Neural progenitor cell (in vitro differentiated cells): ENCODE results near the gene INPP5E. TPM values are rescaled to one million over a fixed set of nuclear protein-coding genes. Genes with fewer than 3 reads are reported as not detected.

Experiments used
- DNase-seq: peaks from one replicate; pipeline ENCODE4 v3.0.0-alpha.2; 2016; ENCODE audit warnings: low spot score
- H2AFZ ChIP-seq: fragments of 200-600 bp; sonication (generic); replicated peaks from 2 replicates; pipeline ENCODE4 v1.6.1; 2016; ENCODE audit warnings: antibody characterized with exemption
- H3F3A ChIP-seq: fragments of 200-600 bp; sonication (generic); 2 replicates; pipeline ENCODE4 v1.6.1; 2016; ENCODE audit warnings: antibody characterized with exemption, low read depth
- H3K27ac ChIP-seq: fragments of 200-600 bp; sonication (generic); 2 replicates; pipeline ENCODE4 v1.5.1; 2016; ENCODE audit warnings: mild to moderate bottlenecking
- H3K27me3 ChIP-seq: fragments of 200-600 bp; sonication (generic); 2 replicates; pipeline ENCODE4 v1.6.1; 2016; ENCODE audit warnings: mild to moderate bottlenecking, moderate library complexity
- H3K36me3 ChIP-seq: fragments of 200-600 bp; sonication (generic); 2 replicates; pipeline ENCODE4 v1.5.1; 2016
- H3K4me1 ChIP-seq: fragments of 200-600 bp; sonication (generic); 2 replicates; pipeline ENCODE4 v1.6.1; 2016; ENCODE audit warnings: mixed run types
- H3K4me2 ChIP-seq: fragments of 200-600 bp; sonication (generic); 2 replicates; pipeline ENCODE4 v1.6.1; 2016
- H3K4me3 ChIP-seq: fragments of 200-600 bp; sonication (generic); 2 replicates; pipeline ENCODE4 v1.5.1; 2016
- H3K79me2 ChIP-seq: fragments of 200-600 bp; sonication (generic); 2 replicates; pipeline ENCODE4 v1.6.1; 2016; ENCODE audit warnings: low read depth
- H3K9ac ChIP-seq: fragments of 200-600 bp; sonication (generic); 2 replicates; pipeline ENCODE4 v1.6.1; 2016
- H3K9me3 ChIP-seq: fragments of 200-600 bp; sonication (generic); 2 replicates; pipeline ENCODE4 v1.5.1; 2016; ENCODE audit warnings: low read depth
- H4K20me1 ChIP-seq: fragments of 200-600 bp; sonication (generic); 2 replicates; pipeline ENCODE4 v1.6.1; 2016; ENCODE audit warnings: low read depth
- H3K27ac Mint-ChIP-seq: 3 replicates; pipeline ENCODE4 v1.8.0; 2021; ENCODE audit warnings: mixed read lengths
- H3K27me3 Mint-ChIP-seq: 2 replicates; pipeline ENCODE4 v1.8.0; 2022; ENCODE audit warnings: low read depth, mild to moderate bottlenecking, inconsistent platforms, moderate library complexity, mixed read lengths; ENCODE audit not compliant: insufficient read depth
- H3K36me3 Mint-ChIP-seq: 3 replicates; pipeline ENCODE4 v1.8.0; 2021; ENCODE audit warnings: mixed read lengths
- H3K4me1 Mint-ChIP-seq: 3 replicates; pipeline ENCODE4 v1.8.0; 2021; ENCODE audit warnings: mixed read lengths
- H3K4me3 Mint-ChIP-seq: 3 replicates; pipeline ENCODE4 v1.8.0; 2021; ENCODE audit warnings: mild to moderate bottlenecking, moderate library complexity, mixed read lengths
- H3K9me3 Mint-ChIP-seq: 3 replicates; pipeline ENCODE4 v1.8.0; 2020; ENCODE audit warnings: mixed read lengths
- CTCF ChIP-seq: fragments of 200-600 bp; sonication (generic); IDR thresholded peaks from 2 replicates; pipeline ENCODE4 v1.5.1; 2017; ENCODE audit warnings: antibody characterized with exemption, mild to moderate bottlenecking
- EZH2 ChIP-seq: fragments of 200-600 bp; sonication (generic); IDR thresholded peaks from 2 replicates; pipeline ENCODE4 v1.6.1; 2017; ENCODE audit warnings: antibody characterized with exemption, mild to moderate bottlenecking, moderate library complexity
- EZH2phosphoT487 ChIP-seq: fragments of 200-600 bp; sonication (generic); IDR thresholded peaks from 2 replicates; pipeline ENCODE4 v1.6.1; 2017; ENCODE audit warnings: antibody characterized with exemption
- total RNA-seq: library from RNA; depleted of rRNA; stranded (reverse); fragments of >200 nt; gene quantifications from 2 replicates; pipeline ENCODE4 v1.2.3, GENCODE V29; 2015; ENCODE audit warnings: low replicate concordance

INPP5E gene
- total RNA-seq, 1 donor from 2014 or later = 8.8 TPM

- H2AFZ ChIP-seq = no peak overlapping the region
- H3K27ac ChIP-seq = no peak overlapping the region
- H3K79me2 ChIP-seq = no peaks in the 10 kb centered on the region
- H3K4me3 Mint-ChIP-seq = no peak overlapping the region
- H3K27ac Mint-ChIP-seq = no peak overlapping the region
- DNase-seq = no peak
- H3K4me1 Mint-ChIP-seq = no peaks in the 10 kb centered on the region
- no peak for TF ChIP-seq EZH2
- TF ChIP-seq EZH2phosphoT487 = no peak
- no peak for TF ChIP-seq CTCF
- H3F3A ChIP-seq = no peaks in the 10 kb centered on the region
- H3K4me3 ChIP-seq = no peak overlapping the region
- H3K9me3 Mint-ChIP-seq = no peaks in the 10 kb centered on the region
- peaks cover 2% of the 10 kb centered on the region for H3K27me3 Mint-ChIP-seq
- H3K36me3 ChIP-seq = peaks cover 3% of the 10 kb centered on the region
- H3K4me2 ChIP-seq = no peak overlapping the region
- H3K9me3 ChIP-seq = no peaks in the 10 kb centered on the region
- no peaks in the 10 kb centered on the region for H3K4me1 ChIP-seq
- no peak overlapping the region for H3K9ac ChIP-seq
- H4K20me1 ChIP-seq = no peaks in the 10 kb centered on the region
- no peaks in the 10 kb centered on the region for H3K27me3 ChIP-seq
- H3K36me3 Mint-ChIP-seq = peaks cover 9% of the 10 kb centered on the region
Observed at GRCh38 chr9:136381311-136381710, 58.3 kb downstream of the INPP5E start.

- TF ChIP-seq EZH2 = no peak
- TF ChIP-seq CTCF = no peak
- TF ChIP-seq EZH2phosphoT487 = no peak
- no peak overlapping the region for H2AFZ ChIP-seq
- no peak overlapping the region for H3K9ac ChIP-seq
- H3K36me3 ChIP-seq = peaks cover 3% of the 10 kb centered on the region
- H4K20me1 ChIP-seq = no peaks in the 10 kb centered on the region
- H3K4me3 ChIP-seq = no peak overlapping the region
- no peaks in the 10 kb centered on the region for H3K79me2 ChIP-seq
- peaks cover 3% of the 10 kb centered on the region for H3K36me3 Mint-ChIP-seq
- no peak overlapping the region for H3K4me3 Mint-ChIP-seq
- no peak overlapping the region for H3K4me2 ChIP-seq
- H3K4me1 Mint-ChIP-seq = no peaks in the 10 kb centered on the region
- no peaks in the 10 kb centered on the region for H3F3A ChIP-seq
- no peak overlapping the region for H3K27ac Mint-ChIP-seq
- peaks cover 2% of the 10 kb centered on the region for H3K27me3 Mint-ChIP-seq
- DNase-seq = no peak
- H3K9me3 Mint-ChIP-seq = no peaks in the 10 kb centered on the region
- no peak overlapping the region for H3K27ac ChIP-seq
- H3K27me3 ChIP-seq = no peaks in the 10 kb centered on the region
- H3K9me3 ChIP-seq = no peaks in the 10 kb centered on the region
- no peaks in the 10 kb centered on the region for H3K4me1 ChIP-seq
Observed at GRCh38 chr9:136380381-136380780, 59.3 kb downstream of the INPP5E start.

GRCh38 chr9:136379891-136380290 lies 59.8 kb downstream of the INPP5E start:
- no peak for DNase-seq
- H3K27ac ChIP-seq = no peak overlapping the region
- no peak overlapping the region for H3K9ac ChIP-seq
- H3K27me3 ChIP-seq = no peaks in the 10 kb centered on the region
- no peak overlapping the region for H3K4me2 ChIP-seq
- no peaks in the 10 kb centered on the region for H3F3A ChIP-seq
- no peak overlapping the region for H2AFZ ChIP-seq
- TF ChIP-seq CTCF = no peak
- no peaks in the 10 kb centered on the region for H3K79me2 ChIP-seq
- H3K9me3 ChIP-seq = no peaks in the 10 kb centered on the region
- H3K27ac Mint-ChIP-seq = no peak overlapping the region
- H3K4me3 ChIP-seq = no peak overlapping the region
- H3K4me1 Mint-ChIP-seq = no peaks in the 10 kb centered on the region
- H3K4me3 Mint-ChIP-seq = no peak overlapping the region
- H3K4me1 ChIP-seq = no peaks in the 10 kb centered on the region
- H4K20me1 ChIP-seq = no peaks in the 10 kb centered on the region
- H3K36me3 Mint-ChIP-seq = peaks cover 3% of the 10 kb centered on the region
- H3K27me3 Mint-ChIP-seq = peaks cover 2% of the 10 kb centered on the region
- H3K9me3 Mint-ChIP-seq = no peaks in the 10 kb centered on the region
- H3K36me3 ChIP-seq = peaks cover 3% of the 10 kb centered on the region

GRCh38 chr9:136379401-136379800 lies 60.2 kb downstream of the INPP5E start:
- H3K27ac ChIP-seq = no peak overlapping the region
- H3K27ac Mint-ChIP-seq = no peak overlapping the region
- no peaks in the 10 kb centered on the region for H3K9me3 Mint-ChIP-seq
- H3K9me3 ChIP-seq = no peaks in the 10 kb centered on the region
- no peaks in the 10 kb centered on the region for H3K36me3 Mint-ChIP-seq
- no peaks in the 10 kb centered on the region for H4K20me1 ChIP-seq
- H3K4me3 Mint-ChIP-seq = no peak overlapping the region
- no peaks in the 10 kb centered on the region for H3K27me3 ChIP-seq
- H3K79me2 ChIP-seq = no peaks in the 10 kb centered on the region
- DNase-seq = no peak
- no peaks in the 10 kb centered on the region for H3K4me1 ChIP-seq
- H3K4me2 ChIP-seq = no peak overlapping the region
- H3F3A ChIP-seq = no peaks in the 10 kb centered on the region
- H3K27me3 Mint-ChIP-seq = peaks cover 2% of the 10 kb centered on the region
- H3K4me3 ChIP-seq = no peak overlapping the region
- H3K4me1 Mint-ChIP-seq = no peaks in the 10 kb centered on the region
- TF ChIP-seq CTCF = no peak
- TF ChIP-seq EZH2 = no peak
- H3K9ac ChIP-seq = no peak overlapping the region
- H3K36me3 ChIP-seq = no peaks in the 10 kb centered on the region
- no peak overlapping the region for H2AFZ ChIP-seq
